Measurements from ENCODE around the gene TUBGCP4. TPM values are rescaled to one million over a fixed set of nuclear protein-coding genes. Genes with fewer than 3 reads are reported as not detected.
A peak's percentile ranks its signal among the peaks of the same experiment; 100 is the strongest.

TUBGCP4 gene
- total RNA-seq (2022) = 23.3 and 31.4 TPM in 2 replicates
- Bru-seq, nascent RNA = percentile 67 among the genes with signal in this experiment
- percentile 83 among the genes with signal in this experiment for BruChase-seq, experiment 1, labeled RNA remaining after a 6-hour chase
- BruChase-seq, experiment 2, labeled RNA remaining after a 2-hour chase = percentile 77 among the genes with signal in this experiment
- long read RNA-seq, full-length matches to known transcripts = 52 of 74 reads
- long read RNA-seq, partial matches to known transcripts = 4 of 74 reads
- long read RNA-seq, other reads (novel, unspliced or antisense) = 18 of 74 reads

GRCh38 chr15:43370975-43371974, at the start of gene TUBGCP4, which contains the start of gene ZSCAN29:
TSS of gene TUBGCP4 (plus strand) at chr15:43371101. CDS start at chr15:43371355, 254 bp downstream.
TSS of gene ZSCAN29 (minus strand) at chr15:43371043. CDS start at chr15:43369913, 1,130 bp downstream.
- Mint-ChIP-seq H3K36me3 (ENCODE audit: insufficient read depth, unreplicated experiment) (peaks cover 29% of the 10 kb centered on the region), H3K9me3 (ENCODE audit: unreplicated experiment) (no peaks in the 10 kb centered on the region), H3K27ac (ENCODE audit: low read depth, unreplicated experiment) (peak within 1 kb of the TSS; percentile 92), H3K4me1 (ENCODE audit: insufficient read depth, unreplicated experiment) (peaks cover 44% of the 10 kb centered on the region), H3K4me3 (ENCODE audit: unreplicated experiment) (peak within 1 kb of the TSS; percentile 95), H3K27me3 (ENCODE audit: insufficient read depth, unreplicated experiment) (no peaks in the 10 kb centered on the region)
- peak; percentile 44 for TF ChIP-seq CTCF (IDR thresholded peaks at IDR 0.05; ENCODE audit: unreplicated experiment)
- peak; percentile 76 for DNase-seq (ENCODE audit: unreplicated experiment)
- TSS peak; percentile 32 for BruUV-seq (replicated peaks)
- CTCF ChIA-PET = interaction anchor here (0.6 to 3.4 kb wide), 21 partner anchors 8 to 963 kb away, joined by 3 to 15 read pairs (median 3); no protein-coding TSS in a partner anchor
- POLR2A ChIA-PET = interaction anchor here (0.5 to 2.7 kb wide), 20 partner anchors 10 to 917 kb away, joined by 3 to 14 read pairs (median 4); partner anchors contain the start of genes GOLM2, LCMT2, MFAP1 and TP53BP1
- intact Hi-C loops (cut with micrococcal nuclease) = no loop called here

GRCh38 chr15:43325039-43325684, 45.7 kb upstream of the TUBGCP4 start:
- H3K4me3 Mint-ChIP-seq (ENCODE audit: unreplicated experiment) = no peak overlapping the region
- H3K27me3 Mint-ChIP-seq (ENCODE audit: insufficient read depth, unreplicated experiment) = peaks cover 21% of the 10 kb centered on the region
- ChIA-PET POLR2A (interaction anchor here (0.7 kb wide), 1 partner anchor 22 kb away, joined by 3 read pairs; no protein-coding TSS in a partner anchor), CTCF (interaction anchor here (0.6 to 2.4 kb wide), 4 partner anchors 9 to 831 kb away, joined by 3 to 9 read pairs (median 4); no protein-coding TSS in a partner anchor)
- no peak for TF ChIP-seq CTCF (IDR thresholded peaks at IDR 0.05; ENCODE audit: unreplicated experiment)
- DNase-seq (ENCODE audit: unreplicated experiment) = no peak
- peaks cover 5% of the 10 kb centered on the region for H3K36me3 Mint-ChIP-seq (ENCODE audit: insufficient read depth, unreplicated experiment)
- no TSS peak for BruUV-seq (replicated peaks)
- no peaks in the 10 kb centered on the region for H3K4me1 Mint-ChIP-seq (ENCODE audit: insufficient read depth, unreplicated experiment)
- intact Hi-C loops (cut with micrococcal nuclease) = no loop called here
- H3K27ac Mint-ChIP-seq (ENCODE audit: low read depth, unreplicated experiment) = no peak overlapping the region
- no peaks in the 10 kb centered on the region for H3K9me3 Mint-ChIP-seq (ENCODE audit: unreplicated experiment)

- CTCF ChIA-PET = interaction anchor here (0.7 to 0.8 kb wide), 3 partner anchors 19 to 1212 kb away, joined by 4 read pairs; partner anchors contain the start of gene TGM5
- no peaks in the 10 kb centered on the region for H3K9me3 Mint-ChIP-seq (ENCODE audit: unreplicated experiment)
- peak overlapping the region; percentile 87 for H3K27ac Mint-ChIP-seq (ENCODE audit: low read depth, unreplicated experiment)
- no peak for TF ChIP-seq CTCF (IDR thresholded peaks at IDR 0.05; ENCODE audit: unreplicated experiment)
- peak overlapping the region; percentile 90 for H3K4me3 Mint-ChIP-seq (ENCODE audit: unreplicated experiment)
- intact Hi-C loops (cut with micrococcal nuclease) = no loop called here
- no TSS peak for BruUV-seq (replicated peaks)
- H3K27me3 Mint-ChIP-seq (ENCODE audit: insufficient read depth, unreplicated experiment) = no peaks in the 10 kb centered on the region
- peaks cover 9% of the 10 kb centered on the region for H3K36me3 Mint-ChIP-seq (ENCODE audit: insufficient read depth, unreplicated experiment)
- POLR2A ChIA-PET = interaction anchor here (0.7 to 1.2 kb wide), 7 partner anchors 10 to 1237 kb away, joined by 3 to 4 read pairs (median 3); partner anchors contain the start of genes MFAP1 and UBR1
- no peak for DNase-seq (ENCODE audit: unreplicated experiment)
- peaks cover 17% of the 10 kb centered on the region for H3K4me1 Mint-ChIP-seq (ENCODE audit: insufficient read depth, unreplicated experiment)
These were observed 41.5 kb upstream of the TUBGCP4 start for GRCh38 chr15:43329217-43329959.

All from MCF 10A (cell line).